Liver (tissue), 3 donors: Measurements from ENCODE around the gene CFAP68.

Source experiments
- FOXA1 ChIP-seq: IDR thresholded peaks from 2 replicates; pipeline ENCODE4 v1.6.1; 2016; ENCODE audit warnings: antibody characterized with exemption
- HNF4A ChIP-seq, 2 donors: conservative IDR thresholded peaks; 2 replicates each; pipeline ENCODE4 v1.6.1; 2016; ENCODE audit warnings: antibody characterized with exemption in 2 of 2, mild to moderate bottlenecking in 2 of 2
- JUND ChIP-seq, 2 donors: IDR thresholded peaks; 2 replicates each; pipeline ENCODE4 v1.6.1; 2016; ENCODE audit warnings: antibody characterized with exemption in 2 of 2
- TAF1 ChIP-seq: conservative IDR thresholded peaks from 2 replicates; pipeline ENCODE4 v1.6.1; 2016; ENCODE audit warnings: antibody characterized with exemption, mild to moderate bottlenecking
- TF ChIP-seq, protein P1 (sequence below): fragments of 150-350 bp; IDR thresholded peaks from 2 replicates; pipeline ENCODE4 v1.5.1; 2017; ENCODE audit warnings: improper control_type of control experiment, low read depth, low read length; ENCODE audit not compliant: missing input control
- TF ChIP-seq, protein P2 (sequence below): IDR thresholded peaks from 2 replicates; pipeline ENCODE4 v1.6.1; 2016; ENCODE audit warnings: antibody characterized with exemption
- donor health status: healthy.
- donor health status: healthy.

DNA sequence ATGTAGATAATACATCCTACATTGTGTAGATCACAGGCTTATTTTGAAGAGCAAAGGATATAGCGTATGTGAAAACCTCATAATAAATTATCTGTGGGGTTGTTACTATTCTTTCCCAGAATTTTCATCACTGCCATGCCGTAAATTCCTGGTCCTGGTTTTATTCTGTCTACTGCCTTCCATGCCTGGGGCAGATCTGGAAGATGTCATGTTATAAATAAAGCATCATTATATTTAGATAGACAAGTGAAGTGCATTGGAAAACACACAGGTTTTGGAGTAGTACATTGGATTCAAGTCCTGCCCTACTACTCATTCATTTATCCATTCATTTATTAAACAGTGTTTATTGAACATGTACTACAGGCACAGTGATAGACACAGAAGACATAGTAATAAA lies 41.6 kb downstream of the CFAP68 start:
- TF ChIP-seq, protein P1, sequence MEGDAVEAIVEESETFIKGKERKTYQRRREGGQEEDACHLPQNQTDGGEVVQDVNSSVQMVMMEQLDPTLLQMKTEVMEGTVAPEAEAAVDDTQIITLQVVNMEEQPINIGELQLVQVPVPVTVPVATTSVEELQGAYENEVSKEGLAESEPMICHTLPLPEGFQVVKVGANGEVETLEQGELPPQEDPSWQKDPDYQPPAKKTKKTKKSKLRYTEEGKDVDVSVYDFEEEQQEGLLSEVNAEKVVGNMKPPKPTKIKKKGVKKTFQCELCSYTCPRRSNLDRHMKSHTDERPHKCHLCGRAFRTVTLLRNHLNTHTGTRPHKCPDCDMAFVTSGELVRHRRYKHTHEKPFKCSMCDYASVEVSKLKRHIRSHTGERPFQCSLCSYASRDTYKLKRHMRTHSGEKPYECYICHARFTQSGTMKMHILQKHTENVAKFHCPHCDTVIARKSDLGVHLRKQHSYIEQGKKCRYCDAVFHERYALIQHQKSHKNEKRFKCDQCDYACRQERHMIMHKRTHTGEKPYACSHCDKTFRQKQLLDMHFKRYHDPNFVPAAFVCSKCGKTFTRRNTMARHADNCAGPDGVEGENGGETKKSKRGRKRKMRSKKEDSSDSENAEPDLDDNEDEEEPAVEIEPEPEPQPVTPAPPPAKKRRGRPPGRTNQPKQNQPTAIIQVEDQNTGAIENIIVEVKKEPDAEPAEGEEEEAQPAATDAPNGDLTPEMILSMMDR: no peak
- TF ChIP-seq JUND (IDR thresholded peaks at IDR 0.05): no peak
- TF ChIP-seq TAF1: no peak
- no peak for TF ChIP-seq HNF4A (conservative IDR thresholded peaks at IDR 0.05)
- no peak for TF ChIP-seq FOXA1
- TF ChIP-seq, protein P2, sequence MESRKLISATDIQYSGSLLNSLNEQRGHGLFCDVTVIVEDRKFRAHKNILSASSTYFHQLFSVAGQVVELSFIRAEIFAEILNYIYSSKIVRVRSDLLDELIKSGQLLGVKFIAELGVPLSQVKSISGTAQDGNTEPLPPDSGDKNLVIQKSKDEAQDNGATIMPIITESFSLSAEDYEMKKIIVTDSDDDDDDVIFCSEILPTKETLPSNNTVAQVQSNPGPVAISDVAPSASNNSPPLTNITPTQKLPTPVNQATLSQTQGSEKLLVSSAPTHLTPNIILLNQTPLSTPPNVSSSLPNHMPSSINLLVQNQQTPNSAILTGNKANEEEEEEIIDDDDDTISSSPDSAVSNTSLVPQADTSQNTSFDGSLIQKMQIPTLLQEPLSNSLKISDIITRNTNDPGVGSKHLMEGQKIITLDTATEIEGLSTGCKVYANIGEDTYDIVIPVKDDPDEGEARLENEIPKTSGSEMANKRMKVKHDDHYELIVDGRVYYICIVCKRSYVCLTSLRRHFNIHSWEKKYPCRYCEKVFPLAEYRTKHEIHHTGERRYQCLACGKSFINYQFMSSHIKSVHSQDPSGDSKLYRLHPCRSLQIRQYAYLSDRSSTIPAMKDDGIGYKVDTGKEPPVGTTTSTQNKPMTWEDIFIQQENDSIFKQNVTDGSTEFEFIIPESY: no peak
